ENCODE results near the gene DST. TPM values are rescaled to one million over a fixed set of nuclear protein-coding genes. Genes with fewer than 3 reads are reported as not detected.

The DST gene
- polyA plus RNA-seq, 3 donors, result 1.1 to 7.4 (median 3.2) TPM

GRCh38 chr6:56480654-56481337 lies 161.9 kb downstream of the DST start:
- Histone ChIP-seq H3K79me2 (ENCODE audit: insufficient read depth, low read length) (no peaks in the 10 kb centered on the region), H2AFZ (ENCODE audit: insufficient read depth, low read depth, low read length, poor library complexity, severe bottlenecking) (no peak overlapping the region), H4K20me1 (ENCODE audit: insufficient read depth, low read length) (no peaks in the 10 kb centered on the region), H3K4me1 (ENCODE audit: control insufficient read depth in 1 of 2, insufficient read depth in 2 of 2, low read length in 2 of 2) (no peaks in the 10 kb centered on the region), H3K27ac (ENCODE audit: low read depth in 1 of 2, low read length in 2 of 2) (no peak overlapping the region), H3K4me2 (replicated peaks; ENCODE audit: extremely low read depth, low read length, poor library complexity, severe bottlenecking) (no peak overlapping the region), H3K27me3 (ENCODE audit: control insufficient read depth in 2 of 2, insufficient read depth in 2 of 2, low read length in 2 of 2) (no peaks in the 10 kb centered on the region), H3K9ac (ENCODE audit: insufficient read depth, low read length, poor library complexity, severe bottlenecking) (no peak overlapping the region), H3K4me3 (replicated peaks in 1 of 3; ENCODE audit: low read depth in 2 of 3, low read length in 3 of 3) (no peak overlapping the region), H3K36me3 (replicated peaks in 1 of 2; ENCODE audit: control insufficient read depth in 1 of 2, insufficient read depth in 2 of 2, low read length in 2 of 2) (peaks cover 20 to 48% of the 10 kb centered on the region in 2 donors), H3K9me3 (replicated peaks in 1 of 2; ENCODE audit: control insufficient read depth in 1 of 2, insufficient read depth in 1 of 2, low read length in 2 of 2) (no peaks in the 10 kb centered on the region)
- intact Hi-C loops (cut with micrococcal nuclease), result no loop called here
- Mint-ChIP-seq H3K36me3 (peaks cover 40 to 56% of the 10 kb centered on the region in 2 donors), H3K9me3 (peaks cover 0 to 3% (median 0%) of the 10 kb centered on the region in 7 donors), H3K27ac (no peak overlapping the region), H3K4me1 (no peaks in the 10 kb centered on the region), H3K4me3 (no peak overlapping the region), H3K27me3 (ENCODE audit: low read depth in 3 of 3) (no peaks in the 10 kb centered on the region)
- DNase-seq, result no peak
- no CpG with 5 or more reads among the region's 4 CpGs for WGBS (ENCODE audit: insufficient coverage)
- no peak for TF ChIP-seq CTCF (IDR thresholded peaks at IDR 0.05)

GRCh38 chr6:56480246-56480645 lies 162.4 kb downstream of the DST start:
- intact Hi-C loops (cut with micrococcal nuclease), result no loop called here
- H3K36me3 ChIP-seq (replicated peaks in 1 of 2; ENCODE audit: control insufficient read depth in 1 of 2, insufficient read depth in 2 of 2, low read length in 2 of 2), result peaks cover 22 to 51% of the 10 kb centered on the region in 2 donors

More at GRCh38 chr6:56480246-56480645, 162.4 kb downstream of the DST start:
- Histone ChIP-seq H3K79me2 (ENCODE audit: insufficient read depth, low read length) (no peaks in the 10 kb centered on the region), H3K9ac (ENCODE audit: insufficient read depth, low read length, poor library complexity, severe bottlenecking) (no peak overlapping the region), H3K27me3 (ENCODE audit: control insufficient read depth in 2 of 2, insufficient read depth in 2 of 2, low read length in 2 of 2) (no peaks in the 10 kb centered on the region), H3K4me3 (replicated peaks in 1 of 3; ENCODE audit: low read depth in 2 of 3, low read length in 3 of 3) (no peak overlapping the region), H3K9me3 (replicated peaks in 1 of 2; ENCODE audit: control insufficient read depth in 1 of 2, insufficient read depth in 1 of 2, low read length in 2 of 2) (no peaks in the 10 kb centered on the region), H4K20me1 (ENCODE audit: insufficient read depth, low read length) (no peaks in the 10 kb centered on the region), H3K27ac (ENCODE audit: low read depth in 1 of 2, low read length in 2 of 2) (no peak overlapping the region), H3K4me1 (ENCODE audit: control insufficient read depth in 1 of 2, insufficient read depth in 2 of 2, low read length in 2 of 2) (no peaks in the 10 kb centered on the region), H2AFZ (ENCODE audit: insufficient read depth, low read depth, low read length, poor library complexity, severe bottlenecking) (no peak overlapping the region), H3K4me2 (replicated peaks; ENCODE audit: extremely low read depth, low read length, poor library complexity, severe bottlenecking) (no peak overlapping the region)
- no peaks in the 10 kb centered on the region for H3K4me1 Mint-ChIP-seq
- no peak for DNase-seq
- H3K9me3 Mint-ChIP-seq, result peaks cover 0 to 3% (median 0%) of the 10 kb centered on the region in 7 donors
- peaks cover 42 to 58% of the 10 kb centered on the region in 2 donors for H3K36me3 Mint-ChIP-seq
- H3K27me3 Mint-ChIP-seq (ENCODE audit: low read depth in 3 of 3), result no peaks in the 10 kb centered on the region
- no peak overlapping the region for H3K27ac Mint-ChIP-seq
- TF ChIP-seq CTCF (IDR thresholded peaks at IDR 0.05), result no peak
- no peak overlapping the region for H3K4me3 Mint-ChIP-seq

All from CD14-positive monocyte (primary cell).